Neural cell (in vitro differentiated cells): ENCODE data around the gene DDC.

Experiments used
- EP300 ChIP-seq: fragments of 450-650 bp; conservative IDR thresholded peaks from 2 replicates; pipeline ENCODE4 v1.6.1; 2014; ENCODE audit warnings: antibody characterized with exemption, mild to moderate bottlenecking, moderate library complexity; ENCODE audit not compliant: poor library complexity, severe bottlenecking
- EZH2 ChIP-seq: fragments of 200-600, 300-800 bp; shearing (Covaris generic), sonication (generic); IDR thresholded peaks from 2 replicates; pipeline ENCODE4 v1.6.1; 2014; ENCODE audit warnings: antibody characterized with exemption, low read length, borderline replicate concordance, mild to moderate bottlenecking; ENCODE audit not compliant: insufficient read depth, poor library complexity, severe bottlenecking
- MXI1 ChIP-seq: fragments of 450-650 bp; conservative IDR thresholded peaks from 2 replicates; pipeline ENCODE4 v1.6.1; 2014; ENCODE audit warnings: antibody characterized with exemption, mild to moderate bottlenecking; ENCODE audit not compliant: poor library complexity, severe bottlenecking
- POLR2AphosphoS5 ChIP-seq: IDR thresholded peaks from 2 replicates; pipeline ENCODE4 v1.6.1; 2012
- RAD21 ChIP-seq: fragments of 450-650 bp; conservative IDR thresholded peaks from 2 replicates; pipeline ENCODE4 v1.6.1; 2014; ENCODE audit warnings: antibody characterized with exemption, mild to moderate bottlenecking, moderate library complexity
- SMC3 ChIP-seq: fragments of 450-650 bp; conservative IDR thresholded peaks from 2 replicates; pipeline ENCODE4 v1.6.1; 2014; ENCODE audit warnings: antibody characterized with exemption, mild to moderate bottlenecking, moderate library complexity; ENCODE audit not compliant: poor library complexity
- TAF1 ChIP-seq: IDR thresholded peaks from 2 replicates; pipeline ENCODE4 v1.6.1; 2012; ENCODE audit warnings: low read depth
- TF ChIP-seq, protein P1 (sequence below): fragments of 450-650 bp; IDR thresholded peaks from 2 replicates; pipeline ENCODE4 v1.5.1; 2014; ENCODE audit warnings: antibody characterized with exemption, mild to moderate bottlenecking, moderate library complexity; ENCODE audit not compliant: poor library complexity, severe bottlenecking
- TF ChIP-seq, protein P2 (sequence below): IDR thresholded peaks from 2 replicates; pipeline ENCODE4 v1.6.1; 2012; ENCODE audit warnings: borderline replicate concordance

DNA sequence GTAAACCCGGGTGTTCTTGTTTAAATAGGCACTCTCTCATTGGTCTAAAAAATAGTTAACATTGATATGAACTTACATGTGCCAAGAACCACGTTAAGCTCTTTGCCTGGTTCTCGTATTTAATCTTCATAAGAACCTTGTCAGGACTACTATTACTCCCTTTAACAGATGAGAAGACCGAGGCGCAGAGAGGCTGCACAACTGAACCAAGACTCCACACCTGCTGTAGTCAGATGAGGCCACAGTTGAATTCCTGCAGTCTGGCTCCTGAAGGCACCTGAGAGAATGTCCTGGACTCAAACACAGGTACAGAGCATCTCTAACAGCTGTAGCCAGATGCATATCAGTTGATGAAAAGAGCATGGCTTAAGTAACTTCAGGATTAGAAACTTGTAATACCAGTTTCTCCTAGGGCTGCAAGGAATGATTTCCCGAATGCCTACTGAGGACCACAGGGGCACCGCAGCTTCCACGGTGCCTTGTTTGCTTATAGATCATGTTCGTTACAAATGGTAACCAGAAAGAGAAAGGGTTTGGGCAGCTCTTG, 9.5 kb downstream of the DDC start:
- TF ChIP-seq, protein P1, sequence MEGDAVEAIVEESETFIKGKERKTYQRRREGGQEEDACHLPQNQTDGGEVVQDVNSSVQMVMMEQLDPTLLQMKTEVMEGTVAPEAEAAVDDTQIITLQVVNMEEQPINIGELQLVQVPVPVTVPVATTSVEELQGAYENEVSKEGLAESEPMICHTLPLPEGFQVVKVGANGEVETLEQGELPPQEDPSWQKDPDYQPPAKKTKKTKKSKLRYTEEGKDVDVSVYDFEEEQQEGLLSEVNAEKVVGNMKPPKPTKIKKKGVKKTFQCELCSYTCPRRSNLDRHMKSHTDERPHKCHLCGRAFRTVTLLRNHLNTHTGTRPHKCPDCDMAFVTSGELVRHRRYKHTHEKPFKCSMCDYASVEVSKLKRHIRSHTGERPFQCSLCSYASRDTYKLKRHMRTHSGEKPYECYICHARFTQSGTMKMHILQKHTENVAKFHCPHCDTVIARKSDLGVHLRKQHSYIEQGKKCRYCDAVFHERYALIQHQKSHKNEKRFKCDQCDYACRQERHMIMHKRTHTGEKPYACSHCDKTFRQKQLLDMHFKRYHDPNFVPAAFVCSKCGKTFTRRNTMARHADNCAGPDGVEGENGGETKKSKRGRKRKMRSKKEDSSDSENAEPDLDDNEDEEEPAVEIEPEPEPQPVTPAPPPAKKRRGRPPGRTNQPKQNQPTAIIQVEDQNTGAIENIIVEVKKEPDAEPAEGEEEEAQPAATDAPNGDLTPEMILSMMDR: no peak
- TF ChIP-seq POLR2AphosphoS5: no peak
- TF ChIP-seq EZH2: no peak
- TF ChIP-seq, protein P2, sequence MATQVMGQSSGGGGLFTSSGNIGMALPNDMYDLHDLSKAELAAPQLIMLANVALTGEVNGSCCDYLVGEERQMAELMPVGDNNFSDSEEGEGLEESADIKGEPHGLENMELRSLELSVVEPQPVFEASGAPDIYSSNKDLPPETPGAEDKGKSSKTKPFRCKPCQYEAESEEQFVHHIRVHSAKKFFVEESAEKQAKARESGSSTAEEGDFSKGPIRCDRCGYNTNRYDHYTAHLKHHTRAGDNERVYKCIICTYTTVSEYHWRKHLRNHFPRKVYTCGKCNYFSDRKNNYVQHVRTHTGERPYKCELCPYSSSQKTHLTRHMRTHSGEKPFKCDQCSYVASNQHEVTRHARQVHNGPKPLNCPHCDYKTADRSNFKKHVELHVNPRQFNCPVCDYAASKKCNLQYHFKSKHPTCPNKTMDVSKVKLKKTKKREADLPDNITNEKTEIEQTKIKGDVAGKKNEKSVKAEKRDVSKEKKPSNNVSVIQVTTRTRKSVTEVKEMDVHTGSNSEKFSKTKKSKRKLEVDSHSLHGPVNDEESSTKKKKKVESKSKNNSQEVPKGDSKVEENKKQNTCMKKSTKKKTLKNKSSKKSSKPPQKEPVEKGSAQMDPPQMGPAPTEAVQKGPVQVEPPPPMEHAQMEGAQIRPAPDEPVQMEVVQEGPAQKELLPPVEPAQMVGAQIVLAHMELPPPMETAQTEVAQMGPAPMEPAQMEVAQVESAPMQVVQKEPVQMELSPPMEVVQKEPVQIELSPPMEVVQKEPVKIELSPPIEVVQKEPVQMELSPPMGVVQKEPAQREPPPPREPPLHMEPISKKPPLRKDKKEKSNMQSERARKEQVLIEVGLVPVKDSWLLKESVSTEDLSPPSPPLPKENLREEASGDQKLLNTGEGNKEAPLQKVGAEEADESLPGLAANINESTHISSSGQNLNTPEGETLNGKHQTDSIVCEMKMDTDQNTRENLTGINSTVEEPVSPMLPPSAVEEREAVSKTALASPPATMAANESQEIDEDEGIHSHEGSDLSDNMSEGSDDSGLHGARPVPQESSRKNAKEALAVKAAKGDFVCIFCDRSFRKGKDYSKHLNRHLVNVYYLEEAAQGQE: no peak
- TF ChIP-seq TAF1: no peak
- no peak for TF ChIP-seq SMC3
- TF ChIP-seq EP300: no peak
- TF ChIP-seq RAD21: no peak
- no peak for TF ChIP-seq MXI1
